ENCODE results near the gene PCBP4.

- TF ChIP-seq CTCF (conservative IDR thresholded peaks at IDR 0.05; ENCODE audit: low read length): no peak
- TF ChIP-seq EZH2phosphoT487 (IDR thresholded peaks at IDR 0.05; ENCODE audit: borderline replicate concordance, low read depth, low read length): no peak
Measured at GRCh38 chr3:51987568-51987967, 20.3 kb upstream of the PCBP4 start.
